K562 (cell line): ENCODE results near the gene GPR3. TPM values are rescaled to one million over a fixed set of nuclear protein-coding genes. Genes with fewer than 3 reads are reported as not detected.
A peak's percentile ranks its signal among the peaks of the same experiment; 100 is the strongest.

Source experiments
- ATAC-seq: fragments of 200-7000 bp; cut with Tn5 transposase; 3 replicates; pipeline ENCODE4 v1.9.1; 2020; ENCODE audit warnings: moderate library complexity
- BruUV-seq: library from RNA; stranded (reverse); fragments of 400-500 nt; replicated peaks from 2 replicates; lab custom pipeline; 2021; lab: Mats Ljungman, UMichigan
- CTCF ChIA-PET: fragments of 300-600 bp; formaldehyde crosslinking; extraction: SDS; loops from one replicate; lab custom pipeline; 2021; ENCODE audit warnings: low intra/inter-chr PET ratio; lab: Yijun Ruan, JAX
- POLR2A ChIA-PET: fragments of 300-600, 350-650 bp; sonication (Branson Sonifier 250); formaldehyde crosslinking; extraction: SDS; loops from one replicate; lab custom pipeline; 2021; ENCODE audit warnings: antibody characterized with exemption, inconsistent platforms; lab: Yijun Ruan, JAX
- DNase-seq, 4 experiments: peaks; one replicate each; pipeline versions ENCODE4 v3.0.0 to v3.0.0-alpha.2; 2011 to 2018; ENCODE audit warnings: low spot score in 3 of 4, mixed read lengths in 3 of 4; ENCODE audit errors: extremely low read depth in 1 of 4
- FAIRE-seq: peaks from 2 replicates; lab custom pipeline; 2011; peaks lifted over from hg19 to GRCh38; lab: Jason Lieb, UNC
- H2AFZ ChIP-seq: 2 replicates; pipeline ENCODE4 v1.6.0; 2011; ENCODE audit warnings: low read depth, low read length, control low read depth, inconsistent platforms
- H3K27ac ChIP-seq: fragments of 200-600 bp; 3 replicates; pipeline ENCODE4 v1.8.0; 2011; ENCODE audit warnings: low read depth, mild to moderate bottlenecking, control low read depth, inconsistent platforms, low read length, moderate library complexity, mixed read lengths; ENCODE audit errors: extremely low read depth
- H3K27me3 ChIP-seq, 2 experiments: fragments of 300-600 bp in 1 of 2; 2 replicates in 1 of 2; 3 replicates in 1 of 2; pipeline versions ENCODE4 v1.6.0 to v1.8.0; 2011; ENCODE audit warnings: inconsistent platforms in 2 of 2, low read length in 2 of 2, mild to moderate bottlenecking in 1 of 2, mixed read lengths in 1 of 2, moderate library complexity in 1 of 2; ENCODE audit not compliant: control insufficient read depth in 2 of 2, insufficient read depth in 2 of 2
- H3K36me3 ChIP-seq: fragments of 300-600 bp; 3 replicates; pipeline ENCODE4 v1.8.0; 2011; ENCODE audit warnings: mild to moderate bottlenecking, low read length, inconsistent platforms; ENCODE audit not compliant: control insufficient read depth, insufficient read depth
- H3K4me1 ChIP-seq, 2 experiments: fragments of 200-600 bp in 1 of 2; replicated peaks in 1 of 2; 2 replicates in 1 of 2; 3 replicates in 1 of 2; pipeline versions ENCODE4 v1.5.1 to v1.8.0; 2011; ENCODE audit warnings: inconsistent platforms in 2 of 2, low read length in 2 of 2, mild to moderate bottlenecking in 1 of 2, mixed read lengths in 1 of 2, moderate library complexity in 1 of 2; ENCODE audit not compliant: control insufficient read depth in 2 of 2, insufficient read depth in 2 of 2
- H3K4me2 ChIP-seq: 2 replicates; pipeline ENCODE4 v1.6.1; 2011; ENCODE audit warnings: low read length, control low read depth, inconsistent platforms, mixed read lengths; ENCODE audit not compliant: insufficient read depth
- H3K4me3 ChIP-seq: fragments of 200-600 bp; sonication (generic), shearing (Covaris generic); 2 replicates; pipeline ENCODE4 v1.5.1; 2016; ENCODE audit warnings: control low read depth, inconsistent platforms
- H3K79me2 ChIP-seq: fragments of 200-600 bp; 3 replicates; pipeline ENCODE4 v1.8.0; 2011; ENCODE audit warnings: low read length, inconsistent platforms; ENCODE audit not compliant: control insufficient read depth, insufficient read depth
- H3K9ac ChIP-seq, 2 experiments: 2 replicates each; pipeline versions ENCODE4 v1.6.0 to v1.6.1; 2011; ENCODE audit warnings: low read depth in 2 of 2, low read length in 2 of 2, control low read depth in 1 of 2, inconsistent platforms in 1 of 2, mild to moderate bottlenecking in 1 of 2, mixed read lengths in 1 of 2; ENCODE audit not compliant: insufficient read depth in 1 of 2
- H3K9me1 ChIP-seq: one replicate; pipeline ENCODE4 v1.6.0; 2011; ENCODE audit warnings: inconsistent platforms, mild to moderate bottlenecking, low read length, moderate library complexity; ENCODE audit not compliant: control insufficient read depth, insufficient read depth
- H3K9me3 ChIP-seq: replicated peaks from 2 replicates; pipeline ENCODE4 v1.5.1; 2011; ENCODE audit warnings: low read depth, low read length, inconsistent platforms; ENCODE audit not compliant: control insufficient read depth, insufficient read depth
- H4K20me1 ChIP-seq: replicated peaks from 2 replicates; pipeline ENCODE4 v1.6.1; 2011; ENCODE audit warnings: low read length, inconsistent platforms, mixed read lengths; ENCODE audit not compliant: control insufficient read depth, insufficient read depth
- ARNT ChIP-seq, 2 experiments: fragments of 450-650 bp; IDR thresholded peaks; 2 replicates each; pipeline ENCODE4 v1.6.1; 2016; ENCODE audit warnings: mild to moderate bottlenecking in 1 of 2
- POLR2AphosphoS5 ChIP-seq: IDR thresholded peaks from 2 replicates; pipeline ENCODE4 v1.6.1; 2011; ENCODE audit warnings: mild to moderate bottlenecking, low read depth, low read length, moderate library complexity; ENCODE audit not compliant: control insufficient read depth, insufficient read depth
- ZFP30 ChIP-seq: fragments of 250-450 bp; sonication (Bioruptor Pico); IDR thresholded peaks from 2 replicates; pipeline ENCODE4 v1.8.0; 2022; ENCODE audit warnings: moderate library complexity, mild to moderate bottlenecking, inconsistent platforms, borderline replicate concordance
- ZNF184 ChIP-seq: sonication (generic); formaldehyde crosslinking; IDR thresholded peaks from 2 replicates; pipeline ENCODE4 v1.5.0; 2020; ENCODE audit warnings: missing genetic modification reagents
- WGBS: fragments of 100-300 bp; shearing (Covaris generic); methylation state at CpG from one replicate; pipeline ENCODE4 v1.1.6; 2016; ENCODE audit warnings: low coverage, mixed read lengths; ENCODE audit not compliant: insufficient coverage; ENCODE audit errors: missing lambda C conversion rate; 5-methylcytosine and 5-hydroxymethylcytosine counted together
- in situ Hi-C: fragments of 300-500 bp; cut with MboI; formaldehyde crosslinking; loops from 4 replicates; pipeline ENCODE4 v1.15.0; 2018; ENCODE audit warnings: inconsistent platforms, mixed read lengths
- intact Hi-C: fragments of 100-400 bp; cut with micrococcal nuclease; formaldehyde crosslinking; loops from 2 replicates; pipeline ENCODE4 v1.14.2; 2022
- polyA plus RNA-seq, 8 experiments: library from polyadenylated mRNA; depleted of rRNA in 4 of 8; stranded (reverse) in 5 of 8; unstranded in 3 of 8; fragments of >200 nt; fragmentation: Nextera tagmentation in 2 of 8; fragmentation: Illumina TruSeq in 1 of 8; extraction: Ambion mirVana in 2 of 8; extraction: Trizol in 1 of 8; gene quantifications; 2 replicates each; pipeline versions ENCODE4 v1.2.1 to v1.2.3, GENCODE V29; 2011 to 2014; ENCODE audit warnings: inconsistent platforms in 1 of 8, missing spikeins in 1 of 8
- total RNA-seq, 7 experiments: library from RNA; depleted of rRNA in 6 of 7; stranded (reverse); fragments of >200 nt in 6 of 7; fragmentation: Illumina TruSeq in 2 of 7; extraction: Trizol in 2 of 7; gene quantifications; 2 replicates each; pipeline versions ENCODE4 v1.2.1 to v1.2.3, GENCODE V29; 2011 to 2021; ENCODE audit warnings: low replicate concordance in 1 of 7

GPR3 gene
- total and polyA plus RNA-seq, 9 of the 15 experiments (the other 6 are each of a cell fraction or from before 2014, with no cell fraction given): 0.24 to 11.5 (median 3.7) TPM

GRCh38 chr1:27414091-27414490 is 21.7 kb downstream of the GPR3 start:
- no peak for FAIRE-seq
- intact Hi-C loops (no loop called here), in situ Hi-C loops (no loop called here)
- Histone ChIP-seq H3K9ac (no peak overlapping the region), H3K9me1 (peaks cover 3% of the 10 kb centered on the region), H3K9me3 (no peaks in the 10 kb centered on the region), H3K79me2 (peaks cover 4% of the 10 kb centered on the region; the same call in 1 of the 3 replicates), H3K4me2 (no peak overlapping the region), H3K27ac (no peak overlapping the region), H2AFZ (no peak overlapping the region), H3K4me1 (no peaks in the 10 kb centered on the region; a peak in 1 of 5 replicates), H3K27me3 (no peaks in the 10 kb centered on the region), H4K20me1 (no peaks in the 10 kb centered on the region), H3K4me3 (no peak overlapping the region), H3K36me3 (peaks cover 96% of the 10 kb centered on the region)
- ChIA-PET CTCF (no interaction called here), POLR2A (interaction anchor here (1.0 to 3.5 kb wide), 3 partner anchors 9 to 16 kb away, joined by 4 to 17 read pairs (median 11); no protein-coding TSS in a partner anchor)
- ATAC-seq: no peak
- no peak for DNase-seq
- TF ChIP-seq ZFP30: no peak
- TF ChIP-seq POLR2AphosphoS5: 0 out of 2 replicates have a peak, but pooled peaks have one; percentile 19
- no peak for TF ChIP-seq ARNT (IDR thresholded peaks at IDR 0.05)
- no peak for TF ChIP-seq ZNF184 (CRISPR knock-in tag)
- BruUV-seq: no TSS peak
- WGBS: 92% methylated on average over 1 of the region's 1 CpG
